ENCODE results near the gene DNAAF5.
A peak's percentile ranks its signal among the peaks of the same experiment; 100 is the strongest.

The DNAAF5 gene

GRCh38 chr7:755413-755805, 28.9 kb downstream of the DNAAF5 start:
- H3K4me1 Mint-ChIP-seq (ENCODE audit: low read depth) = no peaks in the 10 kb centered on the region
- H3K27me3 Mint-ChIP-seq (ENCODE audit: low read depth) = no peaks in the 10 kb centered on the region
- H3K36me3 Mint-ChIP-seq (ENCODE audit: low read depth) = peaks cover 15% of the 10 kb centered on the region
- H3K27ac Mint-ChIP-seq = no peak overlapping the region
- H3K9me3 Mint-ChIP-seq = no peaks in the 10 kb centered on the region
- H3K4me3 Mint-ChIP-seq = no peak overlapping the region

- Mint-ChIP-seq H3K36me3 (ENCODE audit: low read depth) (peaks cover 15% of the 10 kb centered on the region), H3K27me3 (ENCODE audit: low read depth) (no peaks in the 10 kb centered on the region), H3K27ac (no peak overlapping the region), H3K4me1 (ENCODE audit: low read depth) (no peaks in the 10 kb centered on the region), H3K4me3 (no peak overlapping the region), H3K9me3 (no peaks in the 10 kb centered on the region)
Observed at GRCh38 chr7:756231-756927, 29.9 kb downstream of the DNAAF5 start.

DNA sequence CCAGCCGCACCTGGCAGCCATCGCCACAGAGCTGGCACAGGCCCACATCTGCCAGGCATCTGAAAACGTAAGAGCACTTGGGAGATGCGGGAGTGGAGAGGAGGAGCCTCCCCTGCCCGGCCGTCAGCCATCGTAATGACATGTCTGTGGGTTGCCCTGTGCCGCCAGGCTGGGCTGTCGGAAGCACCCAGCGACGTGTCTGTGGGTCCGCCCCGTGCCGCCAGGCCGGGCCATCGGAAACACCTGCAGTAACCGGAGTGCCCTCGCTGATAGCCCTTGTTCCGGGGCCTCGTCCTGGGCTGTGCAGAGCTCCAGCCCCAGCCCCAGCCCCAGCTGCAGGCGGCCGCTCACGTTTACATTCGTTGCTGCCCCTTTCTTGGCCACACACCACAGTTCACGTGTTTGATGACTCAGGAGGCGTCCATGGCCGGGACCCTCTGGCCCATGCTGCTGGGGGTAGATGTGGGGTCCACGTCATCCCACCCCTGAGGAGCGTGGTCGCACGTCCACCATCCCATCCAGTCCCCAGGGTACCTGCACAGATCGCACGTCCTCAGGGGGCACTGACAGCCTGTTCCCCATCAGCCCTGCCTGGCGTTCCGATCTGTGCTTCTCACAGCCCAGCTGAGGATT, 30.5 kb downstream of the DNAAF5 start:
- Mint-ChIP-seq H3K4me3 (no peak overlapping the region), H3K27ac (no peak overlapping the region), H3K27me3 (ENCODE audit: low read depth) (no peaks in the 10 kb centered on the region), H3K9me3 (no peaks in the 10 kb centered on the region), H3K36me3 (ENCODE audit: low read depth) (peaks cover 15% of the 10 kb centered on the region), H3K4me1 (ENCODE audit: low read depth) (no peaks in the 10 kb centered on the region)

DNA sequence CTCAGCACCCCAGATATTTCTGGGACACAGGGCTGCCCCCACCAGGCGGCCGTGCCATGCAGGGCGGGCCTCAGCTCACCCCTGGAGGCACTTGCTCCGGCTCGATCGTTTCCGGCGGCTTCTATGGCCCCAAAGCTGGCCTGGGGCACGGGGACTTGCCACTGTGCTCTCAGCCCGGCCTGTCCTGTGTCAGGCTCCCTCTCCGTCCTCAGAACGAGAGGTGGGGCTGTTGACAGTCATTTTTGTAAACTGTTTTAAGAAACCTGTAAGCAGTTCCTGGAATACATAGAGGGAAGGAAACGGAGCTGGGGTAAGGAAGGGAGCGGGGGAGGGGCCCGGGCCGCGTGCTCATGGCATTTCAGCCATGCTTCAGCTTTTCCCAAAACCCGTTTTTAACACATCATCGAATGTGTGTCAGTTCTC, 31.3 kb downstream of the DNAAF5 start:
- H3K27me3 Mint-ChIP-seq (ENCODE audit: low read depth) = no peaks in the 10 kb centered on the region
- peaks cover 15% of the 10 kb centered on the region for H3K36me3 Mint-ChIP-seq (ENCODE audit: low read depth)
- H3K9me3 Mint-ChIP-seq = no peaks in the 10 kb centered on the region

DNA sequence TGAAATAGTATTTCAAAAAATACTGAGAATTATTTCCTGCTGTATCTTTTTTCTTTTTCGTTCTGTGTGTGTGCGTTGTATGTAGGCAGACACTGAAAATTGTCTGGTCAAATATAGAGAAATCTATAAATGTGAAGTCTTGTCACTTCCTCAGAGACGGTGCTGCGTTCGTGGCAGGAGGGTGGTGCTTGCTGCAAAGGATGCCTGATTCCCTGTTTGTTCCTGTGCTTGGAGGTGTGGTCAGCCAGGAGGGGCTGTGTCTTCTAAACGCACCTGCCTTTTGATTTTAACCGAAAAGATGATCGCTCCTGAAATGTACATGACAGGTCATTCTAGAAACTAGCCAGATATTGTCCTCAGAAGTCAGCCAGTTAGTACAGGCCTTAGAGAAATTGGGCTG, 33.1 kb downstream of the DNAAF5 start:
- Mint-ChIP-seq H3K4me3 (no peak overlapping the region), H3K4me1 (ENCODE audit: low read depth) (no peaks in the 10 kb centered on the region), H3K27me3 (ENCODE audit: low read depth) (no peaks in the 10 kb centered on the region), H3K36me3 (ENCODE audit: low read depth) (peaks cover 11% of the 10 kb centered on the region), H3K27ac (no peak overlapping the region), H3K9me3 (no peaks in the 10 kb centered on the region)

More for the DNA sequence above, 31.3 kb downstream of the DNAAF5 start:
- Mint-ChIP-seq H3K4me1 (ENCODE audit: low read depth) (no peaks in the 10 kb centered on the region), H3K4me3 (no peak overlapping the region), H3K27ac (peak overlapping the region; percentile 36)

DNA sequence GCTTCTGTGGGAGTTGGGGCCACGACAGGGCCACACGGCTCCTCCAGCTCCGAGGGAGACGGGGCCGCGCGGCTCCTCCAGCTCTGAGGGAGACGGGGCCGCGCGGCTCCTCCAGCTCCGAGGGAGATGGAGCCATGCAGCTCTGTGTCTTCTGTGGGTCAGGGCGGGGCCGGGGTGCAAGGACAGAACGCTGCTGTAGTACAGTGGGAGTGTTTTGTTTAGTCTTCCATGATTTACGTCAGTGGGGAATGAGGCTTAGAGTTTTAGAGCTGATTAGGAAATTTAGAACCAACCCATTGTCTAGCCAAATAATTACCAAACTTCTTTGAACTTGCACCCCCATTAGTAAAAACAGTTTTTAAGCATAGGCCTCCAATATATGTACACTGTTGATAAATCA, 33.5 kb downstream of the DNAAF5 start:
- H3K9me3 Mint-ChIP-seq = no peaks in the 10 kb centered on the region
- no peak overlapping the region for H3K4me3 Mint-ChIP-seq
- H3K4me1 Mint-ChIP-seq (ENCODE audit: low read depth) = no peaks in the 10 kb centered on the region
- H3K36me3 Mint-ChIP-seq (ENCODE audit: low read depth) = peaks cover 9% of the 10 kb centered on the region
- H3K27me3 Mint-ChIP-seq (ENCODE audit: low read depth) = no peaks in the 10 kb centered on the region
- H3K27ac Mint-ChIP-seq = no peak overlapping the region

DNA sequence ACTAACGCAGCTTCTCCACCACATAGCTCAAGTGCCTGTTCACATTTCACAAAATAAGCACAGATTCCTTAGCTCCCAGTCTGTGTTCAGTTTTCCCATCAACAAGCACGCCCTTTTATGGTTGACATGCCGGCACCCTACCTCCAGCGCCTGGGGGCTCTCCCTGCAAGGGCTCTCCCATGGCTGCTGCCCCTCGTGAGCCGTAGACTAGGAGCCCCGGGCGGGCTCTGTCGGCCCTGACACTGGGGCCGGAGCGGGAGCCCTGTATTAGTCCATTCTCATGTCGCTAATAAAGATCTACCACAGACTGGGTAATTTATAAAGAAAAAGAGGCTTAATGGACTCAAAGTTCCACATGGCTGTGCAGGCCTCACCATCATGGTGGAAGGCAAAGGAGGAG, 34.6 kb downstream of the DNAAF5 start:
- Mint-ChIP-seq H3K36me3 (ENCODE audit: low read depth) (peaks cover 4% of the 10 kb centered on the region), H3K4me3 (no peak overlapping the region), H3K4me1 (ENCODE audit: low read depth) (no peaks in the 10 kb centered on the region), H3K27ac (no peak overlapping the region), H3K9me3 (no peaks in the 10 kb centered on the region), H3K27me3 (ENCODE audit: low read depth) (no peaks in the 10 kb centered on the region)

DNA sequence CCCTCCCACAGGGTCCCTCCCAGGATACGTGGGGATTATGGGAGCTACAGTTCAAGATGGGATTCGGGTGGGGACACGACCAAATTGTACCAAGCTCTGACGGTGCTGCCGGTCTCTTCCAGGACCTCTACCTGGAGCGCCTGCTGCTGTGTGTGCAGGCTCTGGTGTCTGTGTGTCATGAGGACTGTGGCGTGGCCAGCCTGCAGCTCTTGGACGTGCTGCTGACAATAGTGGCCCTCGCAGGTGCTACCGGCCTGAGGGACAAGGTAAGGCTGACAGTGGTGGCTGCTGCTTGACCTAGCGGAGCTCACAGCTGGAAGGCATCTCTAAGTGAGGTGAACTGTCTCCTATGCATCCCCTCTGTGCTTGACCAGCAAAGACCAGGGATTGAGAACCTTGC, 35.1 kb downstream of the DNAAF5 start:
- H3K9me3 Mint-ChIP-seq = no peaks in the 10 kb centered on the region
- H3K4me3 Mint-ChIP-seq = no peak overlapping the region
- peaks cover 4% of the 10 kb centered on the region for H3K36me3 Mint-ChIP-seq (ENCODE audit: low read depth)
- H3K27me3 Mint-ChIP-seq (ENCODE audit: low read depth) = no peaks in the 10 kb centered on the region
- no peak overlapping the region for H3K27ac Mint-ChIP-seq
- H3K4me1 Mint-ChIP-seq (ENCODE audit: low read depth) = no peaks in the 10 kb centered on the region

DNA sequence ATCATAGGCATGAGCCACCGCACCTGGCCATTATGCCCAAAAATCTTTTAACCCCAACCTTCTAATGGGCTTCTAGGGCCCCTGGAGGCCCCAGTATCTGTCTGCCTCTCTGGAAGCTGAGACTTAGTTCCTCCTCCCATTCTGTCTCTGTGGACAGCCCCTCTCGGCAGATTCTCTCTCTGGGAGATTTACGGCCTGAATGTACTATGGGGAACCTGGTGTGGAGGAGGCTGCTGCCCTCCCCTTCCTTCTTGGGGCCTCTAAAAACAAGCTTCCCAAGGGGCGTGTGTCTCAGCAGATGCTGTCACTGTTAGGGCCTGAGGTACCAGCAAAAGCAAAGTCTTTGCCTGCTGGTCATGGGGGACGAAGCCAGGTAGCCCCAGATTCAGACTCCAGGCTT, 36.4 kb downstream of the DNAAF5 start:
- H3K27ac Mint-ChIP-seq = no peak overlapping the region
- H3K36me3 Mint-ChIP-seq (ENCODE audit: low read depth) = peaks cover 8% of the 10 kb centered on the region
- no peaks in the 10 kb centered on the region for H3K9me3 Mint-ChIP-seq
- H3K4me3 Mint-ChIP-seq = no peak overlapping the region
- no peaks in the 10 kb centered on the region for H3K4me1 Mint-ChIP-seq (ENCODE audit: low read depth)
- no peaks in the 10 kb centered on the region for H3K27me3 Mint-ChIP-seq (ENCODE audit: low read depth)

DNA sequence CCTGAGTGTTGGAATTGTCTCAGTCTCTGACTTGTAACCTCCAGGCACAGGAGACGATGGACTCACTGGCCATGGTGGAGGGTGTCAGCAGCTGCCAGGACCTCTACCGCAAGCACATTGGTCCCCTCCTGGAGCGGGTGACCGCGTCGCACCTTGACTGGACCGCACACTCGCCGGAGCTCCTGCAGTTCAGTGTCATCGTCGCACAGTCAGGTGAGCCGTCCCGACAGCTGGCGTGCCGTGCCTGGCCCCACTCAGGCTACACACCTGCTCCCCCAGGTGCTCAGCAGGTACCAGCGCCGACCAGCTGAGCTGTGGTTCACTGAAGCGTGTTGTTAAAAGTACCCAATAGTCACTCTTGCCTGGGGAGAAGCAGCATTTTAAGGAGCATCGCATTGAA, 37.3 kb downstream of the DNAAF5 start:
- Mint-ChIP-seq H3K4me3 (no peak overlapping the region), H3K4me1 (ENCODE audit: low read depth) (no peaks in the 10 kb centered on the region), H3K36me3 (ENCODE audit: low read depth) (peaks cover 4% of the 10 kb centered on the region), H3K27ac (no peak overlapping the region), H3K27me3 (ENCODE audit: low read depth) (no peaks in the 10 kb centered on the region), H3K9me3 (no peaks in the 10 kb centered on the region)

GRCh38 chr7:765383-765782, 38.9 kb downstream of the DNAAF5 start:
- Mint-ChIP-seq H3K27me3 (ENCODE audit: low read depth) (no peaks in the 10 kb centered on the region), H3K4me3 (no peak overlapping the region), H3K4me1 (ENCODE audit: low read depth) (no peaks in the 10 kb centered on the region), H3K27ac (no peak overlapping the region), H3K9me3 (no peaks in the 10 kb centered on the region), H3K36me3 (ENCODE audit: low read depth) (peaks cover 4% of the 10 kb centered on the region)

DNA sequence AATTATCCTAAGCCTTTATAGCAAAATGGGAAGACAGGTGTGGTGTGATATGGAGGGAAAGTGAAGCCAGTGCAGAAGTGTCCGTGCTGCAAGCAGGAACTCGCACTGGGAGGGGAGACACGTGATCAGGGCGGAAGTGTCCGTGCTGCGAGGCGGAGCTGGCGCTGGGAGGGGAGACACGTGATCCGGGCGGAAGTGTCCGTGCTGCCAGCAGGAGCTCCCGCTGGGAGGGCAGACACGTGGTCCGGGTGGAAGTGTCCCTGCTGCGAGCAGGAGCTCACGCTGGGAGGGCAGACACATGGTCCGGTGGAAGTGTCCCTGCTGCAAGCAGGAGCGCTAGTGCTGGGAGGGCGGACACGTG, 41.1 kb downstream of the DNAAF5 start:
- Mint-ChIP-seq H3K4me1 (ENCODE audit: low read depth) (no peaks in the 10 kb centered on the region), H3K4me3 (no peak overlapping the region), H3K27ac (no peak overlapping the region), H3K27me3 (ENCODE audit: low read depth) (no peaks in the 10 kb centered on the region), H3K9me3 (no peaks in the 10 kb centered on the region), H3K36me3 (ENCODE audit: low read depth) (peaks cover 4% of the 10 kb centered on the region)

- no peaks in the 10 kb centered on the region for H3K4me1 Mint-ChIP-seq (ENCODE audit: low read depth)
- H3K27ac Mint-ChIP-seq = no peak overlapping the region
- no peak overlapping the region for H3K4me3 Mint-ChIP-seq
- no peaks in the 10 kb centered on the region for H3K9me3 Mint-ChIP-seq
- peaks cover 4% of the 10 kb centered on the region for H3K36me3 Mint-ChIP-seq (ENCODE audit: low read depth)
- H3K27me3 Mint-ChIP-seq (ENCODE audit: low read depth) = no peaks in the 10 kb centered on the region
Observed at GRCh38 chr7:767941-768731, 41.6 kb downstream of the DNAAF5 start.

DNA sequence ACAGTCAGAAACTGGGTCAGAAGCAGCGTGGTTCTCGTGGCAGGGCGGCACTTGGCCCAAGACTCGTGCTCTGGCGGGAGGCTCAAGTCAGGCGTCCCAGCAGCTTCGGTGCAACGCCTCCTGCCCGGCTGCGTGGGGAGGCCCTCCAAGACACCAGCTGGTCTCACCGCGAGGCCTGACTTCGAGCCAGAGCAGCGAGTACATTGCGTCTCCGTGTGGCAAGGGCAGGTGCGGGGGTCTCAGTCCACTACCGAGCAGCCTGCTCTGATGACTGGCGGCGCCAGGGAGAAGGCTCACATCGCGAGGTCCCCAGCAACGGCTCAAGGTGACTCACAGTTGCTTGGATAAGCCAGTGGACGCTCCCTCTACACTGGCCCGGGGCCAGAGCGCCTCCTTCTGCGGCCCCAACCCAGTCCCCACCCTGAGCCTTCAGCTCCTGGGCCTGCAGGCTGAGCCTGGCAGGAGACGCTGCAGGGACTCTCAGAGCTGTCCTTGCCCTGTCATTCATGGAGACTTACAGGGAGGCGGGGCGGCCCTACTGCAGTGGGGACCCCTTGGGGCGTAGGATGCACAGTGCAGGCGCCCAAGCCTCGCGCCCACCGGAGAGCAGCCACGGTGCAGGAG, 42.5 kb downstream of the DNAAF5 start:
- Mint-ChIP-seq H3K27ac (no peak overlapping the region), H3K27me3 (ENCODE audit: low read depth) (no peaks in the 10 kb centered on the region), H3K4me3 (no peak overlapping the region), H3K9me3 (no peaks in the 10 kb centered on the region), H3K4me1 (ENCODE audit: low read depth) (no peaks in the 10 kb centered on the region), H3K36me3 (ENCODE audit: low read depth) (peaks cover 4% of the 10 kb centered on the region)

DNA sequence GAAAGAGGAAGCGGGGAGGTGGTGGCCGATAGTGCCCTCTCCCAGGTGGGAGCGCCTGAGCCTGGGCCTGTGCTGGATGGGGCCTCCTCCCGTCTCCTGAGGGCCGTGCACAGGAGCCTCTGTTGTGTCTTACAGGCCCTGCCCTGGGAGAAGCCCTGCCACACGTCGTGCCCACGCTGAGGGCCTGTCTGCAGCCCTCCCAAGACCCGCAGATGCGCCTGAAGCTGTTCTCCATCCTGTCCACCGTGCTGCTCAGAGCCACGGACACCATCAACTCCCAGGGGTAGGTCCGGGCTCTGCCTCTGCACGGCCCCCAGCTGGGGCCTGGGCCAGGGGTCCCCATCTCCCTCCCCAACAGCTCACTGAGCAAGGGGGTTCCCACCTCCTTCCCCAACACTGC, 43.8 kb downstream of the DNAAF5 start:
- H3K4me1 Mint-ChIP-seq (ENCODE audit: low read depth) = no peaks in the 10 kb centered on the region
- no peak overlapping the region for H3K4me3 Mint-ChIP-seq

More for the DNA sequence above, 43.8 kb downstream of the DNAAF5 start:
- Mint-ChIP-seq H3K9me3 (no peaks in the 10 kb centered on the region), H3K27ac (no peak overlapping the region), H3K27me3 (ENCODE audit: low read depth) (no peaks in the 10 kb centered on the region), H3K36me3 (ENCODE audit: low read depth) (peaks cover 4% of the 10 kb centered on the region)
